Muscle layer of duodenum (tissue), 2 donors: Measurements from ENCODE around the gene SECISBP2L.
"Not testable (repeated sequence)": the region's sequence is repeated elsewhere in the genome, so short reads cannot be mapped to it uniquely, and the experiment has no call there.

Experiments
- H3K27ac ChIP-seq: one replicate; pipeline ENCODE4 v1.7.0; 2013; ENCODE audit warnings: mild to moderate bottlenecking, low read length
- H3K27me3 ChIP-seq: one replicate; pipeline ENCODE4 v1.7.0; 2013; ENCODE audit warnings: low read depth, mild to moderate bottlenecking, control low read depth, low read length
- H3K36me3 ChIP-seq, 2 donors: one replicate each; pipeline ENCODE4 v1.7.0; 2013; ENCODE audit warnings: low read length in 2 of 2, control low read depth in 1 of 2, mild to moderate bottlenecking in 1 of 2; ENCODE audit not compliant: insufficient read depth in 2 of 2, control insufficient read depth in 1 of 2
- H3K4me1 ChIP-seq, 2 donors: one replicate each; pipeline ENCODE4 v1.7.0; 2013; ENCODE audit warnings: low read length in 2 of 2, mild to moderate bottlenecking in 2 of 2, control low read depth in 1 of 2, moderate library complexity in 1 of 2; ENCODE audit not compliant: insufficient read depth in 2 of 2, control insufficient read depth in 1 of 2
- H3K4me3 ChIP-seq, 2 donors: one replicate each; pipeline ENCODE4 v1.7.0; 2013; ENCODE audit warnings: low read length in 2 of 2, low read depth in 1 of 2, mild to moderate bottlenecking in 1 of 2
- H3K9me3 ChIP-seq, 2 donors: one replicate each; pipeline ENCODE4 v1.7.0; 2013; ENCODE audit warnings: low read length in 2 of 2, control low read depth in 1 of 2, mild to moderate bottlenecking in 1 of 2; ENCODE audit not compliant: control insufficient read depth in 1 of 2
- donor health status: healthy.

Gene SECISBP2L

GRCh38 chr15:49074589-49075287, 28.5 kb upstream of the SECISBP2L start:
- H3K9me3 ChIP-seq, H3K27ac ChIP-seq, H3K4me1 ChIP-seq, H3K27me3 ChIP-seq, H3K36me3 ChIP-seq, H3K4me3 ChIP-seq: not testable (repeated sequence)

- Histone ChIP-seq H3K27me3 (no peaks in the 10 kb centered on the region), H3K9me3 (no peaks in the 10 kb centered on the region), H3K27ac (no peak overlapping the region), H3K4me1 (no peaks in the 10 kb centered on the region), H3K36me3 (no peaks in the 10 kb centered on the region), H3K4me3 (no peak overlapping the region)
Measured at GRCh38 chr15:49066372-49066771, 20.1 kb upstream of the SECISBP2L start.

DNA sequence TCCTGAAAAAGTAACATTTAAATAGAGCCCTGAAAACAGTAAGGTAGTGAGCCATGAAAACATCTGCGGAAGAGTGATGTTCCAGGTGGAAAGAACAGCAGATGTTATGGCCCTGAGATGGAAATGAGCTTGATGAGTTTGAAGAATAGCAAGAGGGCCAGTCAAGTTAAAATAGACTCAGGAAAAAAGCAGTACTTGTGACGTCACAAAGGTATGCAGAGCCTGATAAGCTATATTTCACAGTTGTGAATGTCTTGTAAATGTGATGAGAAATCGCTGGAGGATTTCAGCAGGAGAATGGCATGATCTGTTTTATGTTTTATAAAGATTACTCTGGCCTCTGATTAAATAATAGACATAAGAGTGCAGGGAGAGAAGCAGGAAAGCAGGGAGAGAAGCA, 18.6 kb upstream of the SECISBP2L start:
- no peaks in the 10 kb centered on the region for H3K9me3 ChIP-seq
- H3K4me3 ChIP-seq, result no peak overlapping the region
- no peak overlapping the region for H3K27ac ChIP-seq
- no peaks in the 10 kb centered on the region for H3K27me3 ChIP-seq
- H3K4me1 ChIP-seq, result no peaks in the 10 kb centered on the region
- H3K36me3 ChIP-seq, result no peaks in the 10 kb centered on the region

DNA sequence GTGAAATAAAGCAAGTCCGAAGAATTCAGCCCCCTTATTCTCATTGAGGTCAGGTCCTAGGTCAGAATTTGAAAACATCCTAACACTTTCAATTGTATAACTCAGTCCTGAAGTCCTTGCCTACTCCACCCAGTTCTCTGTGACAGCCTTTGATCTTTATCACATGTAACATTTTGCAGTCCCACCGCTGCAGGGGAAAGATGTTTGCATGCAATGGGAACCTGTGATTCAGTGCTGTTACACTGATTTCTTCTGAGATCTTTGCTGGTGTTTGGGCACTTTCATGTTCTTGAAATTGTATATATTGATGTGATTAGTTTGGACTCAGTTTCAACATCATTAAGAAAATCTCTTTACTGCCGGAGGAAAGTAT, 18.0 kb upstream of the SECISBP2L start:
- Histone ChIP-seq H3K4me1 (no peaks in the 10 kb centered on the region), H3K9me3 (no peaks in the 10 kb centered on the region), H3K36me3 (no peaks in the 10 kb centered on the region)

DNA sequence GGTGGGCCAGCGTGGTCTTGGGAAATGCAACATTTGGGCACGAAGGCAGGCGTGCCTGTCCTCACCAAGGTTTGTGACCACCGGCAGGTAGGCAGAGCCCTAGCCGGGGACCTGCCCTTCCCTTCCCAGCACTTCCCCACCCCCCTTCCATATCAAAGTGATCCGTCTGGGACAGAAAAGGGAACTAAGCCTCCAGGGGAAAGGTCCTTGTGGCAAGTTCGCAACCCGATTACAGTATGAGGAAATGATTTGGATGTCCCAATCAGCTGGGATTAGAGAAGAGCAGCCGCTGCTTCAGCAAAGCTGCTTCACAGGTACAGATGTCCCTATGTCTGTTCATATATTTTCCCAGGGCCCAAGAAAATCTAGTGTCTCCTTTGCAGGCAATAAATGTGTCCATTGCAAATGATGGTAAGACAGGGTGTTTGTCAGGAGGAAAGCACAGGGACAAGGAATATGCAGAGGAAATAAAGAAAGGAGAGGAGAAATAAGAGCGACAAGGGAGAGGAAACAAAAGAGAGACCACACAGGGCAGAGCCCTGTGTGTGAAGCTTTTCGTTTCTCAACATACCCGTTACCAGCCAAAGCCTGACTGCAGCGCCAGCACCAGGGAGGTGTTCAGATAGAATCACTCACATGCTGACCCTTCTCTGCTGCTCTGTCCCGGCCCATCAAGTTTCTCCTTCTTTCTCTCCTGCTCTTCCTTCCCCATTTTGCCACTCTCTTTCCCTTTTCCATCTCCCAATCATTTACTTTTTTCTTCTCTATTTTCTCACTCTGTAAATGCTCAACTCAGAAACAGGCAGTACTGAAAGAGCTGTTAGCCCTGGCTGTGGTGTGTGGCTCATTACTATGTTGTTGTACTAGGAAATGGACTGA, 17.4 kb upstream of the SECISBP2L start:
- no peaks in the 10 kb centered on the region for H3K27me3 ChIP-seq
- H3K4me1 ChIP-seq, result no peaks in the 10 kb centered on the region
- no peak overlapping the region for H3K27ac ChIP-seq
- no peak overlapping the region for H3K4me3 ChIP-seq
- no peaks in the 10 kb centered on the region for H3K9me3 ChIP-seq
- H3K36me3 ChIP-seq, result no peaks in the 10 kb centered on the region

More for the DNA sequence above, 18.0 kb upstream of the SECISBP2L start:
- no peak overlapping the region for H3K4me3 ChIP-seq
- no peak overlapping the region for H3K27ac ChIP-seq
- H3K27me3 ChIP-seq, result no peaks in the 10 kb centered on the region

GRCh38 chr15:49062900-49063299, 16.7 kb upstream of the SECISBP2L start:
- H3K4me3 ChIP-seq, result no peak overlapping the region

DNA sequence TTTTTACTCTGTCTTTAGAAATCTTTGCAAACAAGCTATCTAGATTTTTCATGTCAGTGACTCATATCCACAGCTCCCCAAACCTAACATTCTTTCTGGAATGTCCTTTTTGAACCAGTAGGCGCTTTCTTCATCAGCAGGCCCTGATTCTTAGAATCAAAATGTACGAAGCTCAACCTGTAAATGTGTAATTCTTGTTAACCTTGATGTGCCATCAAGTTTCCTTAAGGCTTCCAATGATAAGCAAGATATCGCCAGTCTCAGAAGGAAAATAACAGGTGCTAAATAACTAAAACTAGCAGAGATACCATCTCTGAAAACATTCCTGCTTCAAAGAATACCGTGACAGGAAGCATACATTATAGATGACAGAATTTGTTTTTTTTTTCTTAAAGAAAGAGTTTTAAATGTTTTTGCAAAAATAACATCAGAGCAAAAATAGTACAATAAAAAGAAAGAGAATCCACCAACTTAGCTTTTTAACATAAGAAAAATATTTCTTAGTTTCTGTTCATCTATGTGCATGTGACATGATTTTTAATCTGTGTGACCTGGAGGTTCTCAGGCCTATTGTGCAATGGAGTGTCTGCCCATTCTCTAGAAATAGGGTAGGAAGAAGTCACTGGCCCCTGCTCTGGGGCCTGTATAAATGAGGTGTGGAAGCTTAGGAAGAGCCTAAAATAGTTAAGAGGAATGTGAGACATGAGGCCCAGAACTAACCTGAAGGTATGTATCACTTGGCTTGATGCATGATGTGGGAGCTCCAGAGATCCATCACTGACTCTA, 14.7 kb upstream of the SECISBP2L start:
- Histone ChIP-seq H3K9me3 (no peaks in the 10 kb centered on the region), H3K4me3 (no peak overlapping the region), H3K27ac (no peak overlapping the region), H3K4me1 (no peaks in the 10 kb centered on the region), H3K36me3 (no peaks in the 10 kb centered on the region), H3K27me3 (no peaks in the 10 kb centered on the region)

More at GRCh38 chr15:49062900-49063299, 16.7 kb upstream of the SECISBP2L start:
- Histone ChIP-seq H3K36me3 (no peaks in the 10 kb centered on the region), H3K27ac (no peak overlapping the region), H3K4me1 (no peaks in the 10 kb centered on the region), H3K9me3 (no peaks in the 10 kb centered on the region), H3K27me3 (no peaks in the 10 kb centered on the region)

DNA sequence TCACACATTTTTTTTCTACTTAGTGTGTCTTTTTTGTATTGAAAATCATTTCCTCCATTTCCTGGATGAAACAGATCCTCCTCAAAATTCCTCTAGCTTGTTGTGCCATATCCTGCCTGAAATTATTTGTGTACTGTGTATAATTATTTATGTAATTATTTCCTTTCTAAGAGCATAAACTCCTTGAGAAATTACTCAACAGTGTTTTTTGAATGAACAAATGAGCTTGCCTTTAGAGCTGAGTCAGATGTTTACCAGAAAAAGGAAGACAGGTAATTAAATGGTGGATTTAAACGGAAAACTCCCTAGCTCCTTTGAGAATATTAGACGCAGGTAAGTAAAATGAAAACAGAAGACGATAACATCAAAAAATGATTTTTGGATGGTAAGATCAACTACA, 13.2 kb upstream of the SECISBP2L start:
- Histone ChIP-seq H3K4me1 (no peaks in the 10 kb centered on the region), H3K4me3 (no peak overlapping the region), H3K9me3 (no peaks in the 10 kb centered on the region), H3K27me3 (no peaks in the 10 kb centered on the region), H3K27ac (no peak overlapping the region), H3K36me3 (no peaks in the 10 kb centered on the region)

GRCh38 chr15:49058559-49058958, 12.3 kb upstream of the SECISBP2L start:
- Histone ChIP-seq H3K27me3 (no peaks in the 10 kb centered on the region), H3K4me1 (no peaks in the 10 kb centered on the region), H3K9me3 (no peaks in the 10 kb centered on the region), H3K4me3 (no peak overlapping the region), H3K27ac (no peak overlapping the region), H3K36me3 (no peaks in the 10 kb centered on the region)

- Histone ChIP-seq H3K27me3 (no peaks in the 10 kb centered on the region), H3K4me3 (no peak overlapping the region), H3K4me1 (no peaks in the 10 kb centered on the region), H3K36me3 (no peaks in the 10 kb centered on the region), H3K9me3 (no peaks in the 10 kb centered on the region), H3K27ac (no peak overlapping the region)
Measured at GRCh38 chr15:49055630-49056029, 9.4 kb upstream of the SECISBP2L start.

DNA sequence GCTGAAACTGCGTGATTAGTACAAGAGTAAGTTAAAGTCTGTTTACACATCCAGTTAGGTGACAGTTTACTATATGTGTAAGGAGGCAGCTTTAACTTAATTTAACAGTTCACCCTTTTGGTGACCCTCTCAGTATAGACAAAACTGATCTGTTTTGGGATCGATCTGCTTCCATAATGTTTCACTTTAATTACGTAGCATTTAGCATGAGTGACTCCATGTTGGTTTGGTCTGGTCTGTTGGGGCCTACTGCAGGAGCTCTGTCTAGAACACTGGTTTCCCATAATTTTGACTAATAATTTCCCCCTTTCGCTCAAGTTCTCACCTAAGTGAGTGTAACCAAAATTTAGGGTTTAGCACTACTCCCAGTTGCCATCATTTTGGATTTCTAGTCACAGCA, 6.4 kb upstream of the SECISBP2L start:
- Histone ChIP-seq H3K36me3 (no peaks in the 10 kb centered on the region), H3K4me3 (no peak overlapping the region), H3K4me1 (no peaks in the 10 kb centered on the region), H3K9me3 (no peaks in the 10 kb centered on the region), H3K27ac (no peak overlapping the region), H3K27me3 (no peaks in the 10 kb centered on the region)
